Upper lobe of left lung (tissue), 4 donors: ENCODE data around the gene SGMS1.
"Not testable (repeated sequence)": the region's sequence is repeated elsewhere in the genome, so short reads cannot be mapped to it uniquely, and the experiment has no call there.

Experiments
- EP300 ChIP-seq, 4 donors: sonication (generic); formaldehyde crosslinking; IDR thresholded peaks; one replicate each; pipeline ENCODE4 v1.5.1; 2017; ENCODE audit warnings: antibody characterized with exemption in 4 of 4, control low read depth in 2 of 4
- POLR2A ChIP-seq, 4 donors: fragments of 450-650 bp; IDR thresholded peaks; one replicate each; pipeline ENCODE4 v1.5.1; 2016 to 2017; ENCODE audit warnings: antibody characterized with exemption in 4 of 4, mild to moderate bottlenecking in 2 of 4
- POLR2AphosphoS5 ChIP-seq, 2 donors: sonication (generic); formaldehyde crosslinking; IDR thresholded peaks; one replicate each; pipeline ENCODE4 v1.5.1; 2017; ENCODE audit warnings: antibody characterized with exemption in 2 of 2

DNA sequence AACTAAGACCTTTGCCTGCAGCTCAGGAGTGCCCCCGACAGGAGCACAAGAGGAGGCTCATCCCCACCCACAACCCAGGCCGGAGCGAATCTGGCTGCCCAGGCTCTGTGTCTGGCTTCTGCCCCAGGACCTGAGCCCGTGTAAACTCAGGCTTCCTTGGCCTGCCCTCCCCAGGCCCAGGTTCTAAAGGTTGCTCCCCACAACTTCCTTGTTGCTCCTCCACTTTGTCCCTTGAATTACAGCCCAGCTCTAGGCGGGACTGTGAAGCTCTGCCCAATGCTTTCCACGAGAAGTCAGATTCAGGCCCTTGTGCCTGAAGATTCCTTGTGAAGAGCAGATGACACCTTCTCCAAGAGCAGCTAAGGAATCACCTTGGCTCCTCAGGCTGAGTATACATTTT, 46.2 kb upstream of the SGMS1 start:
- TF ChIP-seq POLR2A, EP300, POLR2AphosphoS5 (IDR thresholded peaks at IDR 0.05): not testable (repeated sequence)
